GM19397 (cell line): Measurements from ENCODE around the gene YTHDF1.
"Not testable (repeated sequence)": the region's sequence is repeated elsewhere in the genome, so short reads cannot be mapped to it uniquely, and the experiment has no call there.

Experiments used
- ATAC-seq: cut with Tn5 transposase; IDR thresholded peaks from one replicate; pipeline ENCODE4 v1.9.1; 2021; ENCODE audit warnings: mild to moderate bottlenecking, moderate library complexity; ENCODE audit not compliant: unreplicated experiment

Gene YTHDF1

DNA sequence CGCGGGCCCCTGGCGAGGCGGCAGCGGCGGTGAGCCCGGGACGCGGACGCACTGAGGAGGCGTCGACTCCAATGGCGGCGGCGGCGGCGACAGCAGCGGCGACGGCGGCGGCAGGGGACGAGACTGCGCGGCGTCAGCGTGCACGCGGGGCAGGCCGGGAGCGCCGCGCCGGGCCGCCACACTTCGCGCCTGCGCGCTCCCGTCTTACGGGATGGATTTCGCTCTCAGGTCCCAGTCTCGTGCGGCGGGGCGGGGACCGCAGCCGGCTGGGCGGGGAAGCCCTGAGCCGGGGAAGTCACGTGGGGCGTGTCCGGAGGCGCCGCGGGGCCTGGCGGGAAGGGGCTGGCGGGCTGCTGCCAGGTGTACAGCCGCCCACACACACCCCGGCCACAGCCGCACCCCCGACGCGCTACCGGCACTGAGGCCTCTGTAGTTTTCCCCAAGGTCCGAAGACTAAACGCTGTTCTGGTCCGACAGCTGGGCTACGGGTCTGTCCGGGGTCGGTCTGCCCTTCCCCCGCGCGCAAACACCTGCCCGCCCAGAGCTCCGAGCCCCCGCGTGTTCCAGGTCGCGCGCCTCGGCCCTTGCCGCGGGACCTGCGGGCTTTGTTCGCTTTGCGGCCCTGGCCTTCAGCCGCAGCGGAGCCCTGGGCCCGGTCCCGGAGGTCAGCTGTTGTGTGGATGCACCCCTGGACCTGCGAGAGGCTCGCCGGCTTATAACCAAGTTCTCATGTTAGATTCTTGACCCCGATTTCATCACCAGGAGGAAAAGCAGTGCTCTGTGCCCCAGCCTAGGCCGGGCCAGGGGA lies at the start of gene YTHDF1:
Gene YTHDF1 (minus strand): TSS at position 91 of the 808 bp plus-strand sequence. CDS start 239 bp downstream, outside the sequence.
- ATAC-seq, result peak; percentile 84

- no peak for ATAC-seq
These were observed 48.6 kb upstream of the YTHDF1 start for GRCh38 chr20:63264519-63264918.

DNA sequence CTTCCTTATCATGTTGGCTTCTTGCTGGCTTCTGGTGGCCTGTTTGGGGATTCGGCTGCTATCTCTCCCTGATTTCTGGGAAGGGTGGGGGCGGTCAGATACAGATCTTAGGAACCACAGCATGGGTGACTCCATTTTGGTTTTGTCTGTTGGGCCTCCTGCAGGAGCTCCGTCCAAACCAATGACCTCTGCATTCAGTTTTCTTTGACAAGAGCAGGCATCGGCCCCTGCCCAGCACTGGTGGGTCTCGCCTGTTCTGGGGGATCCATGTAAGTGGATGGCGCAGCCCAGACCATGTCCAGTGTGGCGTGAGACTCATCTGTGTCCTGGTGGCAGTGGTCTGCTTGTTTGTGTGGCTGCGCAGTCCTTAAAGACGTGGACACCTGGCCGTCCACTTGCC lies 48.1 kb upstream of the YTHDF1 start:
- ATAC-seq, result no peak

- no peak for ATAC-seq
These were observed 46.9 kb upstream of the YTHDF1 start for GRCh38 chr20:63262836-63263235.

- ATAC-seq, result no peak
These were observed 46.0 kb upstream of the YTHDF1 start for GRCh38 chr20:63261795-63262528.

- no peak for ATAC-seq
These were observed 45.3 kb upstream of the YTHDF1 start for GRCh38 chr20:63261060-63261794.

DNA sequence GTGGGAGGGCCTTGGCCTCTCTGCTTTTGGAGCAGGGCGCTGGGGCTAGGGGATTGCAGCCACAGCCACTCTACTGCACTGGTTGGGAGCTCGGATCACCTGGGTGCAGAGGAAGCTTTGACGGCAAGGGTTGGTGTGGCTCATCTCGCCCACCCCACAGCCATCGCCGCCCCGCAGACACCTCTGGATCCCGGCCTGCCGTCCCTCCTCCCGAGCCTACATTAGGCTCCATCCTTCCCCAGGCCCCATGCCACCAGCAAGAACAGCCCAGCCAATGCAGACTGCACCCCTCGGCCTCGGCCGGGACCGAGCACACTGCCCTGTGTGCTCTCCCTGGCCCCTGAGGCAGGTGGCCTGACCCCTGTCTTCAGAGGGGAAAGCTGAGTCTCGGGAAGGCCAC lies 44.6 kb upstream of the YTHDF1 start:
- ATAC-seq, result no peak

- no peak for ATAC-seq
These were observed 44.0 kb upstream of the YTHDF1 start for GRCh38 chr20:63259734-63260460.

- no peak for ATAC-seq
These were observed 42.9 kb upstream of the YTHDF1 start for GRCh38 chr20:63258781-63259180.

DNA sequence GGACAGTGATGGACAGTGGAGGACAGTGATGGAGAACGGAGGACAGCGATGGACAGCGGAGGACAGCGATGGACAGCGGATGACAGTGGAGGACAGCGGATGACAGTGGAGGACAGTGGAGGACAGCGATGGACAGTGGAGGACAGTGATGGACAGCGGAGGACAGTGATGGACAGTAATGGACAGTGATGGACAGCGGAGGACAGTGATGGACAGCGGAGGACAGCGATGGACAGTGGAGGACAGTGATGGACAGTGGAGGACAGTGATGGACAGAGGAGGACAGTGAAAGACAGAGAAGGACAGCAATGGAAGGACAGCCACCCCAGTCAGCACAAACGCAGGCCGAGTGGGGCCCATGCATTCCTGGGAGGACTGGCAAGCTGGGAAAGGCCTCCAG lies 41.7 kb upstream of the YTHDF1 start:
- ATAC-seq, result no peak

- ATAC-seq, result no peak
These were observed 41.0 kb upstream of the YTHDF1 start for GRCh38 chr20:63256954-63257353.

- no peak for ATAC-seq
These were observed 40.2 kb upstream of the YTHDF1 start for GRCh38 chr20:63255931-63256704.

DNA sequence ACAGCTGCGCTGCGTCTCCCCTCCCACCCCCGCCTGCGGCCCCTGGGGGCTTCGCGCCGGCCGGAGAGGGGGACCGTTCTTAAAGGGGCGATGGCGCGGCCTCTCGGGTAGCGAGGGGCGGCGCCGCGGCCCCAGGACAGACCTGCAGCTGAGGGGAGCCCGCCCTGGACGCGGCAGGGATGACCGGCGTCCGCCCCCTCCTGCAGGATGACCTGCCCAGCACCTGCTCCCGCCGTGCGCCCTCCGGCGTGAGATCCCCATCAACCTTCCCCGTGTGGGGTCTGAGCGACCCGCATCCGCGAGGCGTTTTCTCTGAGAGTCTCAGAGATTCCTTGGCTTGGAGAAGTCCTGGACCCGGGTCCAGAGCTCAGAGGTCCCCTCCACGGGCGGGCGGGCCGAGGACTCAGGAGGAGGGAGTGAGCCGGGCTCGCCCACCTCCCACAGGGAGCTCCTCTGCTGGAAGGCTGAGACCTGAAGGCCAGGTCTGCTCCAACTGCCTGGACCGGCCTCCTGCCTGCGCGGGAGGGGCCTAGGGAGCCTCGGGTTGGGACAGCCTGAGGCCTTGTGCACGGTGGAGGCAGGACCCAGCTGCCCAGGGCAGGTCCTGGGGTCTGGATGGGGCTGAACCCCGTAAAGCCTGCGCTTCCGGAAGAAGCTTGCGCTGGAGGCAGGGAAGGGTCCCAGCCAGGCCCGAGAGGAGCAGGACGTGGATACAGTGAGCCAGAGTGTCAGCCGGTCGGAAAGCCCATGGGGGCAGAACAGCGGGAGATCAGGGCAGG lies 38.9 kb upstream of the YTHDF1 start:
- no peak for ATAC-seq

DNA sequence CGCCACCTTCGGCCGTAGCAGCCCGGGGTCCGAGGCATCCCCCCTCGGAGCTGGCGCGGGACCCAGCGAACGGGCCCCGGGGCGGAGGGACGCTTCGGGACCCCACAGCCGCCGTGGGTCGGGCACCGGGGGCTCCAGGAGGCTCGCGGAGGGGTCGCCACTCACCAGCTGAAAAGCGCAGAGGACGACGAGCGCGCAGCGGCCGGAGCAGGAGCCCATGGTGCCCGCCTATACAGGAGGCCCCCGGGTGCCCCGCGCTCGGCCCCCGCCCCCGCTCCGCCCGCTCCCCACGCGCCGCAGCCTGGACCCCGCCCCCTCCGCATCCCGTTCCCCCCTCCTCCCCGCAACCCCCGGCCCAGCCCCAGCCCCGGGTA lies 38.3 kb upstream of the YTHDF1 start, which contains the start of gene NKAIN4:
Gene NKAIN4 (minus strand): TSS at position 232 of the 374 bp plus-strand sequence. CDS start 13 bp downstream, at position 219.
- no peak for ATAC-seq

DNA sequence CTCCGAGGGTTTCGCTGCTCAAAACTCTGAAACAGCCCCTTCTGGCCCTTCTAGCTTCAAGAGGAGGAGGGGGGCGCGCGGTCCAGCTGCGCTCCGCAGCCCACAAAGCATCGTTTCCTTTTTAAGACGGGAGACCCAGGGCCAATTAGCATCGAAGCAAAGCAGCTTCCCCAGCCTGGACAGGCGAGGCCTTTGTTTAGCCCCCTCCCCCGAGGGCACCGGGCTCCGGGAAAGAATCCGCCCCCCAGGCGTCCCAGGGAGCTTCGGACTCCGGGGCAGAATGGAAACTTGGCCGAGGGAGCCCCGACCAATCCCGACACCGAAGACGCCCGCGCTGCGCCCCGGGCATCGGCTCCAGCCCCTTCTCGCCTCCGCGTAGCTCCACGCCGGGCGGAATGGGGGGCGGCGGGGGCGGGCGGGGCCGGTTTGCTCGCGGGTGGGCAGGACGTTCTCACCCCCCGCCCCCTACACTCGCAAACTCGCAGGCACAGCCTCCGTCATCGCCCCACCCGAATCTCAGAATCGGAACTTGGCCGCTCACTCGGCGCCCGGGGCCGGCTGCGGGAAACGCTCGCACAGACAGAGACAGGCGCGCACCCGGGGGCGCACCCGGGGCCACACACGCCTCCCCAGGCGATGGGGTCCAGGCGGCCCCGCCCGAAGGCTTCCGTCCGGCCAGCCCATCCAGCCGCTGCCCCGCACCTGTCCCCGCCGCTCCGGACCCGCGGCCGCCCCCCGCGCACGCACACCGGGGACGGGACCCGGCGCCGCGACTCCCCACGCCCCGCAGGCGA lies 37.7 kb upstream of the YTHDF1 start:
- ATAC-seq, result no peak

DNA sequence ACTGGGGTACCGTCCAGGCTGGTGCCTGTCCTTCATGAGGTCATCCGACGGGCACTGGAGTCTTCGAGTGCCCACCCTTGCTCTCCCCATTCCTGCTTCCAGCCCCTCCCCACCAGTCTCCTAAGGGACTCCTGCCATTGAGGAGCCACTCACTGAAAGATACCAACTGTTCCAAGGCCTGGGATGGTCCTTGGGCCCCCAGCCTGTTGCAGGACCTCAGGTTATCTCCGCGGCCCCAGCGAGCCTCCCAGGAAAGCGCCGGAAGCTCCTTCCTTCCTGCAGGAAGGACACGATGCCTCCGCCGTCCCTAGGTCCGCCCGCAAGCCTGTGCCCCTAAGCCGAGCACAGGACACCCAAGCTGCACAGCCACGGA lies 37.1 kb upstream of the YTHDF1 start:
- ATAC-seq, result no peak

GRCh38 chr20:63252284-63252711 lies 36.4 kb upstream of the YTHDF1 start:
- ATAC-seq, result no peak

GRCh38 chr20:63251350-63251749 lies 35.4 kb upstream of the YTHDF1 start:
- not testable (repeated sequence) for ATAC-seq
